GM18502 (cell line): ENCODE data around the gene RAB8B.

ENCODE experiments used
- ATAC-seq: cut with Tn5 transposase; IDR thresholded peaks from one replicate; pipeline ENCODE4 v1.9.1; 2021; ENCODE audit warnings: mild to moderate bottlenecking; ENCODE audit not compliant: unreplicated experiment, poor library complexity

Gene RAB8B

DNA sequence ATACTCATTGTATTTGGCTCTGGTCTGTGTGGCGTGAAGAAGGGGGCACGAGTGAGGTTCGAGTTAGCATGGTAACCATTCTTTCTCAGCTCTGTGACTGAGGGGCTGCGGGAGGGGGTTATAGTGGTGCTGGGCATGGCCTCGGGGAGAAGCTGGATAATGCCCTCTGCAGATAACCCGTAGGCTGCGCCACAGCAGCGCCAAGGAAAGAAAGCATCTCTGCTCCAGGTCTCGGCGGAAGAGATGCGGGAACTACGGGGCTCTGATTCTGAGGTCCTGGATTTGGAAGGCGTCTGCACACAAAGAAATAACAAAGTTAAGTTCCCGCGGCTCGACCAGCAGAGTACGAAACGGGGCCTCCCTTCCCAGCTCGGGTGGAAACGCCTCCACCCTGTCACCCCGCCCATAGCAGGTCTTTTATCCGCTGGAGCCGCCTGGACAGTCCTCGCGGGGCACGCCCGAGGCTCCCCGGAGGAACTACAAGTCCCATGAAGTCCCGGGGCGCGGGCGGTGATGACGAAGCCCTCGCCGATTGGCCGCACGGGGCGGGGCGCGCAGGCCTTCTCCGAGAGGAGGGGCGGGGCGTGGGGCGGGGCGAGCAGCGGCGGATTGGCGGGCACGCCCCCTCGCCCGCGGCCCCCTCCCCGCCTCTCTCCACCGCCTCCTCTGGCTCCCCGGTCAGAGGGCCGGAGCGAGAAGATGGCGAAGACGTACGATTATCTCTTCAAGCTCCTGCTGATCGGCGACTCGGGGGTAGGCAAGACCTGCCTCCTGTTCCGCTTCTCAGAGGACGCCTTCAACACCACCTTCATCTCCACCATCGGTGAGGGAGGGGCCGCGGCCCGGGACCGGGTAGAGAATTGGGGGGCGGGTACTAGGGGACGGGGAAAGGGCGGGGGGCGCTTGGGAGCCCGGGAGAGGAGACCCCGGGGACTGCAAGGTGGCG is at the start of gene RAB8B:
RAB8B (plus strand) TSS at position 681 of the 946 bp plus-strand sequence; CDS start at position 700, 19 bp downstream.
- ATAC-seq, result peak; percentile 77

DNA sequence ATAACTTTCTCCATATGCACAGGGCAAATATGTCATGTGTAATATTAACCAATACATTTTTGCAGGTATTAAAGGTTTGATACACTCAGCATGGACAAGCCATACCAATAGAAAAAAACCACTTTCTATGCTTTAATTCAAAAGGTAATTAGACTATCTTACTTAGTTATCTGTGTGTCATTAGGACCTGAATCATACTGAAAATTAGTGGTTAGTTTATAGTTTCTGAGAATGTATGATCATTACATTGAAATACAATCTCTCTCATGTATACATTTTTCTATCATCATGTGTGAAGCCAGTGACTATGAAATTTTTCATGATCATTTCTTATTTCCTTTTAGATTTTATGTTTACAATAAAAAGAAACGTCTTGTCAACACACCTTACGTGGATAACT is 48.5 kb upstream of the RAB8B start:
- ATAC-seq, result no peak

GRCh38 chr15:63145426-63145825 is 44.0 kb upstream of the RAB8B start:
- ATAC-seq, result no peak

DNA sequence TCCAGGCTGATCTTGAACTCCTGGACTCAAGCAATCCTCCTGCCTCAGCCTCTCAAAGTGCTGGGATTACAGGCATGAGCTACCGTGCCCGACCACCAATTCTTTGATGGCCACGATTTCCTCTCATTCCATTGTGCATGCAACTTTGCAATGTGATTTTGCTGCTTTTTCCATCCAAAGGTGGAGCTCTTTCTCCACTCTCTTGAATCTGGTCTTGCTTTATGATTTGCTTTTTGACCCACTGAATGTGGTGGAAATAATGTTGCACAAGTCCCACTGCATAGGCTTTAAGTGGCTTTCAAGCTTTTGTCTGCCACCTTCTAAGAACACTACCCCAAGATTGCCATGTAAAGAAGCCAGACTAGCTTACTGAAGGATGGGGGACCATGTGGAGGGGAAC is 42.7 kb upstream of the RAB8B start:
- no peak for ATAC-seq

- ATAC-seq, result no peak
Observed at GRCh38 chr15:63151665-63152064, 37.7 kb upstream of the RAB8B start.

DNA sequence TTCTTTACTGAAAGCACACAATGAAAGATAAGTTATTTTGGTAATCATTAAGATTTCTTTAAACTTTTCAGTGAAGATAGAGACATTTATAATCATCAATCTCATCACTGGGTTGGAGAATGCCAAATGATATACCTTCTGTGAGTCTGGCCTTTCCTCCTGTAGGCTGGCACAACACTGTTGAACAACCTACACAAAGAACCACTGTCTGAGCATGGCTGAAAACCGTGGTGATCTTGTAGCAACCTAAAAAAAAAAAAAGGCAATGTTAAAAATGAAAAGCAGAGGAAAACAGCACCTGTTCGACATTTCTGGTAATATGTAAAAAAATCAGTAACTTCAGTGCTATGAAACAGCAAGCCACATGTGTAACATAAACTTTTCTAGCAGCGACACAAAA is 33.9 kb upstream of the RAB8B start:
- no peak for ATAC-seq

- ATAC-seq, result no peak
Observed at GRCh38 chr15:63156086-63156710, 33.2 kb upstream of the RAB8B start.

- no peak for ATAC-seq
Observed at GRCh38 chr15:63156755-63157117, 32.7 kb upstream of the RAB8B start.

DNA sequence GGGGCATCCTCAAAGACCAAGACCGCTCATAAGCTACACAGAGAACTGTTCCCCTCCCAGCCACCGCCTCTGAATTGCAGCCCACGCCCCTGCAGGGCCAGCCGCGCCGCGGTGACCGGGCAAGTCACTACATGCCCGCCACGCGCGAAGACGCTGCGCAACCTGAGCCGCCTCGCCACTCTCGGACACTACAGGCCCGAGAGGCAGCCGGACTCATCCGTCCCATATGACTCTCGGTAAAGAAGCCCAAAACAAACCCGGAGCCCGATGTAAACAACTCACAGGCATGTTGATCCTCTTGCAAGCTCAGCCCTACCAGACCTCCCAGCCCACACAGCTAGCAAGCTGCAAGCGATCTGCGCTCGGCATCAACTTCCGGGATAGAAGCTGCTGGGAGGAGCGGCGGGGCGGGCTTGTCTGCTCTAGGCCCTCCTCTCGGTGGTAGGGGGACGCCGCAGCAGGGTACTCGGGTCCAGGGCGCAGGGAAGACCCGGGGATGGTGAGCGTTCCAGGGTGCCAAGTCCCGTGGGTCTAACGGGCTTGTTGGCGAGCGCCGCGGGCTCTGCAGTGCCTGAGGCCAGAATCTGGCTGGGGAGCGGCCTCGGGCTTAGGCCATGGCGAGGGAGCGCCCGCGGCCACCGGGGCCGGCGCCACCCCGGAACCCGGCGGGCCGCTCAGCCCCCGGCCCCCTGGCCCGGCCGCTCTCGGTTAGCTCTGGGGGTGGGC is 32.1 kb upstream of the RAB8B start, which contains the start of gene RPS27L:
RPS27L (minus strand) TSS at position 360 of the 726 bp plus-strand sequence; CDS start at position 288, 72 bp downstream.
- ATAC-seq, result peak; percentile 92

GRCh38 chr15:63157891-63158431 is 31.4 kb upstream of the RAB8B start:
- peak; percentile 11 for ATAC-seq

DNA sequence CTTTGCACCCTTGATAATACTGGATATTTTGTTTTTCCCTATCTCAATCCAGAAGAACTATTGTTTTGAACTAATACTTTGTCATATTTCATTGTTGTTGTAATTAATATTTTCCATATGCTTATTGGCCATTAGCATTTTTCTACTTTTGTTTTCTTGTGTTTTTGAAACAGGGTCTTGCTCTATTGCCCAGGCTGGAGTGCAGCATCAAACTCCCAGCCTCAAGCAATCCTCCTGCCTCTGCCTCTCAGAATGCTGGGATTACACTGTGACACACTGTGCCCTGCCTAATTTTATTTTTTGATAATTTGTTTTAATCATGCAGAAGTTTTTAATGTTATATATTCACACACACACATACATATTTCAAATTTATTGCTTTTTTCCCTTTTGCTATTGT is 28.8 kb upstream of the RAB8B start:
- no peak for ATAC-seq

DNA sequence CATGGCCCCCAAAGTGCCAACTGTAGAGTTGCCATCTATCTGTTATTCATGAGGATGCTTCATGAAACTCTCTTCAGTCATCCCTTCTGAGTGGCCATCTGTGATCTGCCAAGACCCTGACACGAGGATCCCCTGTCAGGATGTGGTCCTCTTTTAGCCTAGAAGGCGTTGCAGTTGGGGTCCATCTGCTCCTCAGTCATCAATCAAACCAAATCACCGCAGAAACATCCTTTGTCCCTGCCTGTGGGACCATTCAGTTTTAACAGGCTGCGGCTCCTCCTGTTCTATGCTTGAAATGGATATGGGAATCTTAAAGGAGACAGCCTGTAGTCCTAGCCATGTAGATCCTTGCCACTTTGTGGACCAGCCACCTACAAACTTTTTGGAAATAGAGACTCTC is 26.2 kb upstream of the RAB8B start:
- ATAC-seq, result no peak

GRCh38 chr15:63165166-63165859 is 24.1 kb upstream of the RAB8B start:
- ATAC-seq, result no peak

DNA sequence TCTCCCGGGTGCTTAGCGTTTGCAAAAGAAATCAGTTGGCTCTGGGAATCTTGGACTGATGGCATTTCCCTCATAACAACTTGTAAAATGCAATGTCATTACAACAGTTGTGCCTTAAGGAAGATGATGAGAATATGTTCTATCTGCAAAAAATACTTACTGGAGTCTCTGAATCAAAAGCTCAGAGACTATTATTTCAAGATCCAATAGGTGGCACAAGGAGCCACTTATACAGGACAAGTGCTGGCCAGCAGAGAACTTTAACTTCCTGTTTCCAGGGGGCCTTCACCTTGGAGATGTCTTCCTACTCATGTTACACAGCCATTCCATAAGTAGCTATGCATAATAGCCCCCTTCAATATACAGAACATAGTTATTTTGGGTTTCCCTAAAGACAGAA is 23.2 kb upstream of the RAB8B start:
- ATAC-seq, result no peak

GRCh38 chr15:63169788-63170187 is 19.6 kb upstream of the RAB8B start:
- ATAC-seq, result no peak

GRCh38 chr15:63172376-63172775 is 17.0 kb upstream of the RAB8B start:
- no peak for ATAC-seq

DNA sequence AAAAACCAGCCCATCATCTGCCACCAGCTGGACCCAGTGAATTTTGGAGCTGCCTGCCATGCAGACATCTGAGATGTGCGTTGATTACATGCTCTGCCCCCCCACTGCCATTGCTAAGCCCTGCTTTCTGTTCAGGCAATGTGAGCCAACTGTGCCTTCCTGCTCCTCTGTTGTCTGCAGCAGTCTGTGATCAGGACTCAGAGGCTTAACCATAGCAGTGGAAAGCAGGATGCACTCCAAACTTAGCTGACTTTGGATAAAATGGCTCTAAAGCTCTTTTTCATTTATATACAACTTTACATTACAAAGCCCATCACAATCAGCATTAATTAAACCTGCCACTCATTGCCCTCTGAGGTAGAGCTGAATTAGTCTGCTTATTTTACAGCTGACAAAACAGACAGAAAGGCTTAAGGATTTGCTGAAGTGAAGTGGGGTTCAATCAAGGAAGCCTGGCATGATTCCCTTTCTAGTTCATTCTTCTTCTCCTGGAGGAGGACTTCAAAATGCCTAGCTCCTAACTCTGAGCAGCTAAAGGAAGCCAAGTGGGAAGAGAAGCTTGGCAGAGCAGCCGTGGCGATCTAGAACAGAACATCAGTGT is 16.5 kb upstream of the RAB8B start:
- ATAC-seq, result no peak

- ATAC-seq, result no peak
Observed at GRCh38 chr15:63176302-63176701, 13.1 kb upstream of the RAB8B start.

GRCh38 chr15:63178034-63178433 is 11.4 kb upstream of the RAB8B start:
- ATAC-seq, result no peak

DNA sequence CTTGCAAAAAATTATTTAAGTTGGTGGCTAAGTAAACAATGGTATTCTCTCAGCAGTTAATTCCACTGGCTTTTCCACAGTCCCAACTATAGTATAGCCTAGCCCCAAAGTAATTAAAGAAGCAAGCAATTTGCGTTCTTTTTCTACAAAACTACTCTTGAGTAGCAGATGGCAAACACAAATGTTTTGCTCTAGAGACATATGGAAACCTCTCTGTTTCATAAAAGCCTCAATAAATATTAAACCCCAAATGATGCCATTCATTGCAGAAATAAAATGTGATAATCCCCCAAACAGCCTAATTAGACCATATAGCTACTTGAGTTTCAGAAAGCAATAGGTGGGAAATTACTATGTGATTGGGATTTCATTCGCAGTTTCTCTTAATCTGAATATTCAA is 8.7 kb upstream of the RAB8B start:
- ATAC-seq, result no peak
